ENCODE results near the gene BRMS1. TPM values are rescaled to one million over a fixed set of nuclear protein-coding genes. Genes with fewer than 3 reads are reported as not detected.

BRMS1 gene
- total and polyA plus RNA-seq, 10 of the 15 experiments (the other 5 are each of a cell fraction or from before 2014, with no cell fraction given) = 2.1 to 85.3 (median 48.5) TPM

- Histone ChIP-seq H3K4me2 (ENCODE audit: control insufficient read depth, insufficient read depth) (no peak overlapping the region), H3K27me3 (replicated peaks in 1 of 2; ENCODE audit: control insufficient read depth in 2 of 2, insufficient read depth in 2 of 2, low read length in 1 of 2) (no peaks in the 10 kb centered on the region; a peak in 1 of 4 replicates), H3K9ac (ENCODE audit: control insufficient read depth, insufficient read depth, low read length) (no peak overlapping the region), H3K79me2 (ENCODE audit: control insufficient read depth, insufficient read depth, low read length) (no peaks in the 10 kb centered on the region), H3K27ac (ENCODE audit: control insufficient read depth, insufficient read depth) (no peak overlapping the region), H3K4me3 (no peak overlapping the region), H3K36me3 (ENCODE audit: control insufficient read depth in 2 of 2, insufficient read depth in 2 of 2, low read length in 1 of 2) (no peaks in the 10 kb centered on the region), H3K4me1 (ENCODE audit: control insufficient read depth, insufficient read depth, low read length) (peaks cover 18% of the 10 kb centered on the region), H3K9me3 (replicated peaks; ENCODE audit: control insufficient read depth, insufficient read depth, low read length) (no peaks in the 10 kb centered on the region; the same call in 2 of the 3 replicates), H4K20me1 (ENCODE audit: control insufficient read depth, insufficient read depth) (no peaks in the 10 kb centered on the region), H2AFZ (ENCODE audit: control insufficient read depth, low read depth, low read length) (no peak overlapping the region)
- ATAC-seq = no peak
- TF ChIP-seq BRCA1 (IDR thresholded peaks at IDR 0.05; ENCODE audit: low read depth, low read length) (no peak), EP300 (IDR thresholded peaks at IDR 0.05; ENCODE audit: borderline replicate concordance in 1 of 2, control insufficient read depth in 1 of 2, low read depth in 2 of 2, low read length in 2 of 2) (no peak), JUNB (IDR thresholded peaks at IDR 0.05) (no peak), RFX5 (IDR thresholded peaks at IDR 0.05; ENCODE audit: low read depth, low read length) (no peak), PAX5 (IDR thresholded peaks at IDR 0.05; ENCODE audit: borderline replicate concordance, low read depth, low read length) (no peak), KDM1A (IDR thresholded peaks at IDR 0.05; ENCODE audit: borderline replicate concordance) (no peak), ETV6 (conservative IDR thresholded peaks at IDR 0.05 in 1 of 2, IDR thresholded peaks at IDR 0.05 in 1 of 2; ENCODE audit: borderline replicate concordance in 1 of 2, low read depth in 1 of 2) (no peak), TAF1 (IDR thresholded peaks at IDR 0.05; ENCODE audit: borderline replicate concordance, low read depth, low read length) (no peak), MEF2A (IDR thresholded peaks at IDR 0.05; ENCODE audit: insufficient read depth, low read depth, low read length) (no peak), STAT1 (conservative IDR thresholded peaks at IDR 0.05) (no peak), ESRRA (IDR thresholded peaks at IDR 0.05; ENCODE audit: low read length) (no peak), MYC (IDR thresholded peaks at IDR 0.05; ENCODE audit: insufficient read depth, insufficient read length, insufficient replicate concordance, low read length, severe bottlenecking) (no peak), SMC3 (IDR thresholded peaks at IDR 0.05; ENCODE audit: borderline replicate concordance, low read length) (no peak), ZNF217 (IDR thresholded peaks at IDR 0.05) (no peak), CEBPB (IDR thresholded peaks at IDR 0.05; ENCODE audit: borderline replicate concordance in 1 of 2, low read depth in 2 of 2, low read length in 2 of 2) (no peak)
- TF ChIP-seq, protein P1, sequence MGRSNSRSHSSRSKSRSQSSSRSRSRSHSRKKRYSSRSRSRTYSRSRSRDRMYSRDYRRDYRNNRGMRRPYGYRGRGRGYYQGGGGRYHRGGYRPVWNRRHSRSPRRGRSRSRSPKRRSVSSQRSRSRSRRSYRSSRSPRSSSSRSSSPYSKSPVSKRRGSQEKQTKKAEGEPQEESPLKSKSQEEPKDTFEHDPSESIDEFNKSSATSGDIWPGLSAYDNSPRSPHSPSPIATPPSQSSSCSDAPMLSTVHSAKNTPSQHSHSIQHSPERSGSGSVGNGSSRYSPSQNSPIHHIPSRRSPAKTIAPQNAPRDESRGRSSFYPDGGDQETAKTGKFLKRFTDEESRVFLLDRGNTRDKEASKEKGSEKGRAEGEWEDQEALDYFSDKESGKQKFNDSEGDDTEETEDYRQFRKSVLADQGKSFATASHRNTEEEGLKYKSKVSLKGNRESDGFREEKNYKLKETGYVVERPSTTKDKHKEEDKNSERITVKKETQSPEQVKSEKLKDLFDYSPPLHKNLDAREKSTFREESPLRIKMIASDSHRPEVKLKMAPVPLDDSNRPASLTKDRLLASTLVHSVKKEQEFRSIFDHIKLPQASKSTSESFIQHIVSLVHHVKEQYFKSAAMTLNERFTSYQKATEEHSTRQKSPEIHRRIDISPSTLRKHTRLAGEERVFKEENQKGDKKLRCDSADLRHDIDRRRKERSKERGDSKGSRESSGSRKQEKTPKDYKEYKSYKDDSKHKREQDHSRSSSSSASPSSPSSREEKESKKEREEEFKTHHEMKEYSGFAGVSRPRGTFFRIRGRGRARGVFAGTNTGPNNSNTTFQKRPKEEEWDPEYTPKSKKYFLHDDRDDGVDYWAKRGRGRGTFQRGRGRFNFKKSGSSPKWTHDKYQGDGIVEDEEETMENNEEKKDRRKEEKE (IDR thresholded peaks at IDR 0.05) = no peak
- TF ChIP-seq, protein P2, sequence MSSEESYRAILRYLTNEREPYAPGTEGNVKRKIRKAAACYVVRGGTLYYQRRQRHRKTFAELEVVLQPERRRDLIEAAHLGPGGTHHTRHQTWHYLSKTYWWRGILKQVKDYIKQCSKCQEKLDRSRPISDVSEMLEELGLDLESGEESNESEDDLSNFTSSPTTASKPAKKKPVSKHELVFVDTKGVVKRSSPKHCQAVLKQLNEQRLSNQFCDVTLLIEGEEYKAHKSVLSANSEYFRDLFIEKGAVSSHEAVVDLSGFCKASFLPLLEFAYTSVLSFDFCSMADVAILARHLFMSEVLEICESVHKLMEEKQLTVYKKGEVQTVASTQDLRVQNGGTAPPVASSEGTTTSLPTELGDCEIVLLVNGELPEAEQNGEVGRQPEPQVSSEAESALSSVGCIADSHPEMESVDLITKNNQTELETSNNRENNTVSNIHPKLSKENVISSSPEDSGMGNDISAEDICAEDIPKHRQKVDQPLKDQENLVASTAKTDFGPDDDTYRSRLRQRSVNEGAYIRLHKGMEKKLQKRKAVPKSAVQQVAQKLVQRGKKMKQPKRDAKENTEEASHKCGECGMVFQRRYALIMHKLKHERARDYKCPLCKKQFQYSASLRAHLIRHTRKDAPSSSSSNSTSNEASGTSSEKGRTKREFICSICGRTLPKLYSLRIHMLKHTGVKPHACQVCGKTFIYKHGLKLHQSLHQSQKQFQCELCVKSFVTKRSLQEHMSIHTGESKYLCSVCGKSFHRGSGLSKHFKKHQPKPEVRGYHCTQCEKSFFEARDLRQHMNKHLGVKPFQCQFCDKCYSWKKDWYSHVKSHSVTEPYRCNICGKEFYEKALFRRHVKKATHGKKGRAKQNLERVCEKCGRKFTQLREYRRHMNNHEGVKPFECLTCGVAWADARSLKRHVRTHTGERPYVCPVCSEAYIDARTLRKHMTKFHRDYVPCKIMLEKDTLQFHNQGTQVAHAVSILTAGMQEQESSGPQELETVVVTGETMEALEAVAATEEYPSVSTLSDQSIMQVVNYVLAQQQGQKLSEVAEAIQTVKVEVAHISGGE (CRISPR knock-in tag; IDR thresholded peaks at IDR 0.05) = no peak
- ChIA-PET RAD21 (ENCODE audit: unreplicated experiment) (no interaction called here), SMC1A (ENCODE audit: uncharacterized antibody, unreplicated experiment) (interaction anchor here (0.7 kb wide), 1 partner anchor 14 kb away, joined by 3 read pairs; no protein-coding TSS in a partner anchor), CTCF (interaction anchor here (0.9 kb wide), 1 partner anchor 71 kb away, joined by 3 read pairs; no protein-coding TSS in a partner anchor), POLR2A (no interaction called here)
- intact Hi-C loops (cut with micrococcal nuclease; ENCODE audit: unreplicated experiment) (no loop called here), in situ Hi-C loops (cut with MboI) (no loop called here)
- 68% methylated on average over 14 of the region's 14 CpGs for WGBS (ENCODE audit: insufficient coverage, insufficient replicate concordance, low lambda C conversion rate, missing lambda C conversion rate)
- no peak for FAIRE-seq
- DNase-seq (ENCODE audit: low read depth, low spot score) = no peak
- BruUV-seq (replicated peaks) = no TSS peak
Measured at GRCh38 chr11:66315498-66315885, 29.4 kb downstream of the BRMS1 start.

Measured in GM12878 (cell line).